Endodermal cell (in vitro differentiated cells): ENCODE data around the gene DIS3L. TPM values are rescaled to one million over a fixed set of nuclear protein-coding genes. Genes with fewer than 3 reads are reported as not detected.
A peak's percentile ranks its signal among the peaks of the same experiment; 100 is the strongest.
"Not testable (repeated sequence)": the region's sequence is repeated elsewhere in the genome, so short reads cannot be mapped to it uniquely, and the experiment has no call there.

Source experiments
- DNase-seq: peaks from one replicate; pipeline ENCODE4 v3.0.0-alpha.2; 2017
- H3K27ac ChIP-seq: 2 replicates; pipeline ENCODE4 v1.5.1; 2013; ENCODE audit warnings: mild to moderate bottlenecking, low read depth, low read length, moderate library complexity
- H3K27me3 ChIP-seq: 2 replicates; pipeline ENCODE4 v1.6.1; 2013; ENCODE audit warnings: mild to moderate bottlenecking, low read length, moderate library complexity; ENCODE audit not compliant: insufficient read depth, control insufficient read depth, poor library complexity, severe bottlenecking
- H3K36me3 ChIP-seq: 2 replicates; pipeline ENCODE4 v1.7.0; 2013; ENCODE audit warnings: mild to moderate bottlenecking, low read length, moderate library complexity; ENCODE audit not compliant: control insufficient read depth, insufficient read depth
- H3K4me1 ChIP-seq: one replicate; pipeline ENCODE4 v1.7.0; 2013; ENCODE audit warnings: low read length; ENCODE audit not compliant: control insufficient read depth, insufficient read depth
- H3K4me3 ChIP-seq: 2 replicates; pipeline ENCODE4 v1.5.1; 2013; ENCODE audit warnings: mild to moderate bottlenecking, low read length, moderate library complexity
- H3K9ac ChIP-seq: 2 replicates; pipeline ENCODE4 v1.6.1; 2013; ENCODE audit warnings: mild to moderate bottlenecking, low read length, moderate library complexity; ENCODE audit not compliant: poor library complexity, severe bottlenecking; ENCODE audit errors: extremely low read depth
- H3K9me3 ChIP-seq: 2 replicates; pipeline ENCODE4 v1.6.1; 2013; ENCODE audit warnings: mild to moderate bottlenecking, low read length, moderate library complexity; ENCODE audit not compliant: control insufficient read depth
- H3K27ac Mint-ChIP-seq: 2 replicates; pipeline ENCODE4 v1.8.0; 2020; ENCODE audit warnings: mixed read lengths
- H3K27me3 Mint-ChIP-seq: 2 replicates; pipeline ENCODE4 v1.8.0; 2021; ENCODE audit warnings: mild to moderate bottlenecking, mixed read lengths; ENCODE audit not compliant: insufficient read depth
- H3K36me3 Mint-ChIP-seq: 2 replicates; pipeline ENCODE4 v1.8.0; 2020; ENCODE audit warnings: low read depth, mixed read lengths
- H3K4me1 Mint-ChIP-seq: 2 replicates; pipeline ENCODE4 v1.8.0; 2020; ENCODE audit warnings: mixed read lengths
- H3K4me3 Mint-ChIP-seq: 2 replicates; pipeline ENCODE4 v1.8.0; 2020; ENCODE audit warnings: mild to moderate bottlenecking, moderate library complexity, mixed read lengths
- H3K9me3 Mint-ChIP-seq: 2 replicates; pipeline ENCODE4 v1.8.0; 2020; ENCODE audit warnings: mild to moderate bottlenecking, mixed read lengths
- CTCF ChIP-seq: fragments of 200-600 bp; sonication (generic); conservative IDR thresholded peaks from 2 replicates; pipeline ENCODE4 v1.5.0; 2021; ENCODE audit warnings: antibody characterized with exemption, mild to moderate bottlenecking
- WGBS, 2 experiments: methylation state at CpG; one replicate each; pipeline versions ENCODE4 v1.1.5 to v1.1.7; 2013; ENCODE audit warnings: missing lambda C conversion rate in 2 of 2, mixed read lengths in 1 of 2; ENCODE audit not compliant: insufficient coverage in 1 of 2, insufficient read length in 1 of 2; 5-methylcytosine and 5-hydroxymethylcytosine counted together
- total RNA-seq, 2 donors: library from RNA; stranded (reverse); fragmentation: NEBNext Ultra II Directional in 1 of 2; extraction: Animal tissue kit (Norgen Biotek cat#: 25700) in 1 of 2; gene quantifications; 2 replicates in 1 of 2; 3 replicates in 1 of 2; pipeline ENCODE4 v1.2.1, GENCODE V29; 2021

Gene DIS3L
- total RNA-seq, 2 donors from 2014 or later = 26.3 to 38.4 TPM

GRCh38 chr15:66296186-66296585, 2.8 kb downstream of the DIS3L start:
- Mint-ChIP-seq H3K36me3 (peaks cover 16% of the 10 kb centered on the region), H3K4me3 (no peak overlapping the region), H3K9me3 (no peaks in the 10 kb centered on the region), H3K4me1 (peaks cover 35% of the 10 kb centered on the region), H3K27me3 (no peaks in the 10 kb centered on the region), H3K27ac (no peak overlapping the region)
- peaks cover 2% of the 10 kb centered on the region for H3K36me3 ChIP-seq
- WGBS, 2 experiments = 50 to 84% methylated on average over 1 to 5 of the region's 5 CpGs
- H3K27ac ChIP-seq = no peak overlapping the region
- no peak overlapping the region for H3K9ac ChIP-seq
- TF ChIP-seq CTCF = no peak
- no peaks in the 10 kb centered on the region for H3K27me3 ChIP-seq
- H3K4me3 ChIP-seq = no peak overlapping the region
- no peaks in the 10 kb centered on the region for H3K9me3 ChIP-seq
- no peak for DNase-seq
- H3K4me1 ChIP-seq = peaks cover 12% of the 10 kb centered on the region

DNA sequence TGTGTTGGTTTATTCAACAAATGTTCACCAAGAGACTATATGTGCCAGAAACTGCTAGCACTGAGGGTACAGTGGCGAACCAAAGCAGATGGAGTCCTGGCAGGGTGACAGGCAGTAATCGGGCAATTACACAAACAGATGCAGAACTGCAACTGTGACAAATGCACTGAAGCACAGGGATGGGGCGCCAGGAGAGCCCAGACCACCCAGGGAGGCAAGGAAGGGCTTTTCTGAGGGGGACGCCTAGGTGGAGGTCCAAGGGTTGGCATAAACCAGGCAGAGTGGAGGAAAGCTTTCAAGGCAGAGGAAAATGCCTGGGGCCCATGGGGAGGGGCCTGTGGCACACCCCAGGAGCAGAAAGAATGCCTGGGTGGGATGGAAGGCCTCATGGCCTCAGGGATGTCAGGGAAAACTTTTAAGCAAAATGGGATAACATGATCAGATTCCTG, 5.5 kb downstream of the DIS3L start:
- H3K9ac ChIP-seq = no peak overlapping the region
- no peak for TF ChIP-seq CTCF
- H3K4me3 Mint-ChIP-seq = no peak overlapping the region
- H3K4me1 Mint-ChIP-seq = peaks cover 34% of the 10 kb centered on the region
- no peaks in the 10 kb centered on the region for H3K9me3 ChIP-seq
- H3K27me3 Mint-ChIP-seq = no peaks in the 10 kb centered on the region
- H3K4me1 ChIP-seq = peaks cover 12% of the 10 kb centered on the region
- peaks cover 2% of the 10 kb centered on the region for H3K36me3 ChIP-seq
- peaks cover 25% of the 10 kb centered on the region for H3K36me3 Mint-ChIP-seq
- peak overlapping the region; percentile 53 for H3K27ac Mint-ChIP-seq
- peak; percentile 55 for DNase-seq
- WGBS, 2 experiments = 82 to 86% methylated on average over 2 to 4 of the region's 4 CpGs
- H3K27me3 ChIP-seq = no peaks in the 10 kb centered on the region
- no peak overlapping the region for H3K27ac ChIP-seq
- H3K9me3 Mint-ChIP-seq = no peaks in the 10 kb centered on the region
- H3K4me3 ChIP-seq = no peak overlapping the region

DNA sequence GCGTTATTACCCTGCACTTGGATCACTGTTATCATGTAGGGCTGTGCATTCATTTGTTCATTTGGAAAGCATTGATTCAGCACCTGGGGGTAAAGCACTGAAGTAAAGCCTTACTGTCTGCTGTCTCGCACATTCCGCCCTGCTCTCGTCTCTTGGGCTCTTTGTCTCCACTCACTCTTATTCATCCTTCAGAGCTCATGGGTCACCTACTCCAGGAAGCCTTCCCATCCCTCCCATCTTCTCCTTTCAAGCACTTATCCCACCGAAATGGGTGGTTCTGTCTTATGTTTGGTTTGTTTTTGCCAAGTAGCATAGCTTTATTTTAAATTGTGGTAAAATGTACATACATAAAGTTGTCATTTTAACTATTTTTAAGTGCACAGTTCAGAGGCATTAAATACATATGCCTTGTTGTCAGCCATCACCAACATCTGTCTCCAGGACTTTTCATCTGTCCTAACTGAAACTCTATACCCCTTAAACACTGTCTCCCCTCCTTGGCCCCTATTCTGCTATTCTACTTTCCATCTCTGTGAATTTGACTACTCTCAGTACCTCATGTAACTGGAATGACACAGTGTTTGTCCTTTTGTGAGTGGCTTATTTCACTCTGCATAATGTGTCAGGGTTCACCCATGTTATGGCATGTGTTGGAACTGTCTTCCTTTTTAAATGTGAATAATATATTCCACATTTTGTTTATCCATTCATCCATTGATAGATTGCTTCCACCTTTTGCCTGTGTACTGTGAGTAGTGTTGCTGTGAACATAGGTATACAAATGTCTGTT, 9.3 kb downstream of the DIS3L start:
- WGBS, 2 experiments = 83 to 92% methylated on average over 4 of the region's 5 CpGs
- peaks cover 31% of the 10 kb centered on the region for H3K36me3 Mint-ChIP-seq
- H3K36me3 ChIP-seq = peaks cover 7% of the 10 kb centered on the region
- DNase-seq = no peak
- H3K27ac ChIP-seq = no peak overlapping the region
- no peak overlapping the region for H3K4me3 Mint-ChIP-seq
- no peaks in the 10 kb centered on the region for H3K9me3 Mint-ChIP-seq
- H3K27me3 ChIP-seq = no peaks in the 10 kb centered on the region
- H3K9ac ChIP-seq = no peak overlapping the region
- H3K27ac Mint-ChIP-seq = peak overlapping the region; percentile 17
- H3K27me3 Mint-ChIP-seq = no peaks in the 10 kb centered on the region
- no peak overlapping the region for H3K4me3 ChIP-seq
- H3K9me3 ChIP-seq = no peaks in the 10 kb centered on the region
- H3K4me1 ChIP-seq = peaks cover 6% of the 10 kb centered on the region
- H3K4me1 Mint-ChIP-seq = peaks cover 24% of the 10 kb centered on the region
- TF ChIP-seq CTCF = no peak

- not testable (repeated sequence) for H3K9me3 ChIP-seq, H3K27ac ChIP-seq, H3K4me3 Mint-ChIP-seq, H3K27me3 Mint-ChIP-seq, H3K9me3 Mint-ChIP-seq, H3K4me1 ChIP-seq, H3K4me1 Mint-ChIP-seq, DNase-seq, H3K9ac ChIP-seq, H3K27me3 ChIP-seq, H3K4me3 ChIP-seq, H3K27ac Mint-ChIP-seq
- H3K36me3 ChIP-seq = peaks cover 17% of the 10 kb centered on the region
- WGBS, 2 experiments = 95 to 97% methylated on average over 6 to 10 of the region's 10 CpGs
- peaks cover 40% of the 10 kb centered on the region for H3K36me3 Mint-ChIP-seq
These were observed 11.1 kb downstream of the DIS3L start for GRCh38 chr15:66304425-66304824.
